SJCRH30 (cell line): ENCODE results near the gene CNIH3. TPM values are rescaled to one million over a fixed set of nuclear protein-coding genes. Genes with fewer than 3 reads are reported as not detected.

Experiments
- DNase-seq, 2 experiments: peaks; one replicate each; pipeline ENCODE4 v3.0.0-alpha.2; 2015 to 2020
- H3K27ac ChIP-seq: fragments of 250-450 bp; sonication (Bioruptor Pico); 2 replicates; pipeline ENCODE4 v1.5.1; 2020; ENCODE audit warnings: mild to moderate bottlenecking, moderate library complexity
- H3K27me3 ChIP-seq: fragments of 250-450 bp; sonication (Bioruptor Pico); 2 replicates; pipeline ENCODE4 v1.5.1; 2020; ENCODE audit warnings: mild to moderate bottlenecking, moderate library complexity
- H3K36me3 ChIP-seq: fragments of 250-450 bp; sonication (Bioruptor Pico); 2 replicates; pipeline ENCODE4 v1.5.1; 2020; ENCODE audit warnings: mild to moderate bottlenecking, moderate library complexity
- H3K4me1 ChIP-seq: fragments of 250-450 bp; sonication (Bioruptor Pico); 2 replicates; pipeline ENCODE4 v1.5.1; 2020; ENCODE audit warnings: mild to moderate bottlenecking, moderate library complexity
- H3K4me3 ChIP-seq: fragments of 250-450 bp; sonication (Bioruptor Pico); 2 replicates; pipeline ENCODE4 v1.5.1; 2020; ENCODE audit warnings: mild to moderate bottlenecking, moderate library complexity
- H3K9me3 ChIP-seq: fragments of 250-450 bp; sonication (Bioruptor Pico); replicated peaks from 2 replicates; pipeline ENCODE4 v1.5.1; 2020; ENCODE audit warnings: mild to moderate bottlenecking, moderate library complexity
- total RNA-seq: library from RNA; depleted of rRNA; stranded (reverse); fragments of >200 nt; shearing (Covaris generic); gene quantifications from 2 replicates; pipeline ENCODE4 v1.2.3, GENCODE V29; 2014

The CNIH3 gene
- total RNA-seq, 1 experiment from 2014 or later, result 0.49 TPM

DNA sequence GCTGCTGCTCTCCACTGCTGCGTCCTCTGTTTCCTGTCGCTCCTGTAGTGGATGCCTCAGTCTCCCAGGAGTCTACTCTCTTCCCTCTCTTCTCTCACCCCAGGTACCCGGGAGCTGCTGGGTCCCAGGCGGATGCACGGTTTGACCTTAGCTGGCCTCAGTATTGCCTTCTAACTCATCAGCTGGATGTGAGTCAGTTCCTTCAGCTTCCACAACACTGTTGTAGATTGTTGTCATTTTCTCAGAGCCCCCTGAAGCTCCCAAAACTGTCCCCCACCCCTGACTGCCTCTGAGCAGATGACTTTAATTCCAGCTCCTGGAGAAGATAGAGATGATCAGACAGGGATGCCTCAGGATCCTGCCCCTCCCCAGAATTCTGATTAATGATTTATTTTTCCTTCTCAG, 7.2 kb downstream of the CNIH3 start:
- Histone ChIP-seq H3K27ac (peak overlapping the region; percentile 9; the same call in 1 of the 2 replicates), H3K36me3 (no peaks in the 10 kb centered on the region), H3K4me1 (peaks cover 13% of the 10 kb centered on the region), H3K9me3 (peaks cover 10% of the 10 kb centered on the region), H3K4me3 (no peak overlapping the region), H3K27me3 (peaks cover 4% of the 10 kb centered on the region; the same call in 1 of the 2 replicates)
- no peak for DNase-seq

DNA sequence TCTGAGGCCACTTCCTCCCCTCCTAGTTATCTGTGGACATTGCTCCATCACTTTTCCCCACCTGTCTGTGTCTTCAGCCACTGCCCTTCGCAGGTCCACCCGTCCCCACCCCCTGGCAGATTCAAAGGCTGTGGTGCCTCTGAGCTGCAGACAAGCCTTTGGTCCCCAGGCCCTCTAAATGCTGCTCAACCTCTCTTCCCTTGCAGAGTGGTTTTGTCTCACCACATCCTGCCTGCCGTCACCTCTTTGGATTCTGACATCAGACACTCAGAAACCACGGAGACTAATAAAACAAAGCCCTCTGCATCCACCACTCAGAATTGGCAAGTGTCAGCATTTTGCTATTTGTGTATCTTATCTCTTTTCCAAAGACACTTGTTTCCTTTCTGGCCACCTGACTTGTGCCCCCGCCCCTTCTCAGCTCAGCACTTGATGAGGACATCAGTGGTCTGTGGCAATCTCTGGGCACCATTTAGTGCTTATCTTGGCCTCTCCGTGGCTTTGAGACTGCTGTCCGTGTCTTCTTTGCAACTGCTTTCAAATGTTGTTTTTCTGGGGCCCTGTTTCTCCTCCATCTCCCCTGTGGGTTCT, 7.7 kb downstream of the CNIH3 start:
- H3K9me3 ChIP-seq, result peaks cover 10% of the 10 kb centered on the region
- H3K4me1 ChIP-seq, result peaks cover 13% of the 10 kb centered on the region
- peaks cover 4% of the 10 kb centered on the region; the same call in 1 of the 2 replicates for H3K27me3 ChIP-seq
- no peaks in the 10 kb centered on the region for H3K36me3 ChIP-seq
- no peak overlapping the region for H3K4me3 ChIP-seq
- H3K27ac ChIP-seq, result peak overlapping the region; percentile 9; the same call in 1 of the 2 replicates
- DNase-seq, result peak; percentile 76 to 82

DNA sequence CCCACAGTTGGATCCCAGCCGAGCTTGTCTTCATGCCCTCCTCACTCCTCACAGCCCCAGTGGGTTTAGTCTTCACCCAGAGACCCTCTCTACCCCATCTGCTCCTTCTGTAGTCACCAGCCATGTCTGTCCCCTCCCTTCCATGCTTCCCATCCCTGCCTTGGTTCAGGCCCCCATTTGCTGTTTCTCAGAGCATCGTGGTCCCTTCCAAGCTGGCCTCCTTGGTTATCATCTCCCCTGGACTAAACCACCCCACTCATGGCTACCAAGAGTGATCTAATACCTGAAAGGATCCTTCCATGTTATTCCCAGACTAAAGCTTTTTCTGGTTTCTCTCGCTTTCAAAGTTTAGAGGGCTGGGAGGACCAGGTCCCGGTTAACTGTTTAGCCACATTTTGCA, 8.3 kb downstream of the CNIH3 start:
- DNase-seq, result no peak
- H3K4me3 ChIP-seq, result no peak overlapping the region
- peaks cover 3% of the 10 kb centered on the region; the same call in 1 of the 2 replicates for H3K27me3 ChIP-seq
- no peaks in the 10 kb centered on the region for H3K36me3 ChIP-seq
- H3K27ac ChIP-seq, result no peak overlapping the region
- H3K4me1 ChIP-seq, result peaks cover 13% of the 10 kb centered on the region
- peaks cover 10% of the 10 kb centered on the region for H3K9me3 ChIP-seq

DNA sequence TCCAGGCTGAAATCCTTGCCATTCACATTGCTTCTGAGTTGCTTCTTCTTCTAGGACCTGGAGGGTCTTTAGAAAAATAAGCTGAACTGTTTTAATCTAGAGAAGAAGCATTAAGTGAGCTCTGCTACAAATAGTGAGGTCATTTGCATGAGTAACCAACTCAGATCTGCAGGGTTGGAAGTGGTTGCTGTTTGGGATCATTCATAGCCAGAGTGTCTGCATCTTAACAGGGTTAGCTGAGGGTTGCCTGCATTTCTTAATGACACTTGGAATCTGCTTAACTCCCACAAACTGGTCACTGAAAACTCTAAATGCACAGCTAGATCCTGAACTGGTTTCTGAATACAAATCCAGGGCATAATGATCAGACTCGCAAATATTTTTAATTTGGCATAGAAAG, 9.9 kb downstream of the CNIH3 start:
- H3K9me3 ChIP-seq, result peaks cover 10% of the 10 kb centered on the region
- no peak overlapping the region for H3K4me3 ChIP-seq
- no peaks in the 10 kb centered on the region for H3K27me3 ChIP-seq
- H3K27ac ChIP-seq, result no peak overlapping the region
- peaks cover 13% of the 10 kb centered on the region for H3K4me1 ChIP-seq
- no peak for DNase-seq
- H3K36me3 ChIP-seq, result no peaks in the 10 kb centered on the region

DNA sequence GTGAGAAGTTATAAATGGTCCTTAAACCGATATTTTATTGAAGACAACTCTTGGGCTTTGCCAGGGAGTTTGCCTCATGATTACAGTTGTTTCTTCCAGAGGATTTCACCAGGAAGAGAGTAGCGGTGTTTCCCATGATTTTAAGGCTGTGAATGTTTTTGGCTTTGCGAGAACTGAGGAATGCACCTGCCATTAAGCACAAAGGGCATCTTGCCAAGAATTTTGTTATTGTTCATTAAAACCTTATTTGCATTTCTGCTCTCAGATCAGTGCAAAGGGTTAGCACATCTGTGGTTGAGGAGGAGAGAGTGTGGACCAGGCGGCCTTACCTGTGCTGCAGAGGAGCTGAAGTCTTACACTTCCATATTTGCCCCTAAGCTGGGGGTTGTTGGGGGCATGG, 13.8 kb downstream of the CNIH3 start:
- Histone ChIP-seq H3K4me1 (peaks cover 3% of the 10 kb centered on the region; the same call in 1 of the 2 replicates), H3K27ac (no peak overlapping the region), H3K27me3 (no peaks in the 10 kb centered on the region; the same call in 1 of the 2 replicates), H3K36me3 (no peaks in the 10 kb centered on the region), H3K9me3 (no peaks in the 10 kb centered on the region), H3K4me3 (no peak overlapping the region)
- DNase-seq, result no peak

DNA sequence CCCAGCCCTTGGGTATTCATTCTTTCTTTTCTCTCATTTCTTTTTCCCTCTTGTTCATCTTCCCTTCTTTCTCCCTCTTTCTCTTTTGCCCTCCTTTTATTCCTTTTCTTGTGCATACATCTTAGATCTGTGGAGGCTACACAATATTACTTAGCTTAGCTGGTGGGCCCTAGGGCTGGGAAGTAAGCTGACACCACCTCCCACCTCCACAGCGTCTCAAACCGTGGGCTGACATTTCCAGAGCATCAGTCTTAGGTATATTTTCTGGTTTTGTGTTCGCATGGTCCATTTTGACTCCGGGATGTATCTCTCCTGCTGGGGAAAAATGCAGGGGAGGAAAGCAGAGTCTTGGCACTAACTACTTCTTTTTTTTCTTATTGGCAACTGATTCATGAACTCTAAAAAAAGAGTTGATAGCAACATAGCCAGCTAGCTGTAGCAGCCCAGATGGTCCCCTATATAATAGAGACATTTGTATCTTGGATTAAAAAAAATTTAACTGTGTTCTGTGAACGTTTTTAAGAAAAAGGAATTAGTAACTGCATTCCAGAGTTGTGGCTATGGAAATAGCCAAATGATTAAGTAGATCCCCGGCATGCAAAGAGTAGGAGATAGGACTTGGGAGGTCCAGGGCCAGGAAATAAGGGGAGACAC, 15.5 kb downstream of the CNIH3 start:
- H3K4me1 ChIP-seq, result peaks cover 3% of the 10 kb centered on the region; the same call in 1 of the 2 replicates
- no peak for DNase-seq
- no peaks in the 10 kb centered on the region; the same call in 1 of the 2 replicates for H3K27me3 ChIP-seq
- no peak overlapping the region for H3K27ac ChIP-seq
- no peaks in the 10 kb centered on the region for H3K36me3 ChIP-seq
- no peaks in the 10 kb centered on the region for H3K9me3 ChIP-seq
- H3K4me3 ChIP-seq, result no peak overlapping the region

DNA sequence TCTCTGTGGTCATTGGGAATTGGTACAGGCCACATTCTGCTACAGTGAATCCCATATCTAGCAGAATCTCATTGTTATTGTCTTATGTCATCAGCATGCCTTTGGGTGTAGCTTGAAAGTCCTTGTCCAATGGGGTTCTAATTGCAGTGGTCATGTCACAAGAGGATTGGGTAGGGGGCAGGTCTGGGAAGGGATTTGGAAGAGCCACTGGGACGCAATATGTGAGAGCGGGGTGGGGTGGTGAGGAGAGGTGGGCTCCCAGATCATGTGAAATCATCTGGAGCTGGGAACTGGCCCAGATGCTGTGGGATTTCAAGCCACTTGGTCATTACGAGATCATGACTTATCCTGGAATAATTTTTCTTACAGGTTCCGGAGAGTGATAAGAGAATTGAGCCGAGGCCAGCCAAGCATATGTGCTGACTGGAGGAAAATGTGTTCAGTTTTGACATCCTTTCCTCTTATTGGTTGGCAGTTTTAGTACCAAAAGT, 16.3 kb downstream of the CNIH3 start:
- Histone ChIP-seq H3K4me3 (no peak overlapping the region), H3K27ac (no peak overlapping the region), H3K36me3 (no peaks in the 10 kb centered on the region), H3K9me3 (no peaks in the 10 kb centered on the region), H3K27me3 (no peaks in the 10 kb centered on the region; the same call in 1 of the 2 replicates), H3K4me1 (peaks cover 6% of the 10 kb centered on the region; the same call in 1 of the 2 replicates)
- no peak for DNase-seq

DNA sequence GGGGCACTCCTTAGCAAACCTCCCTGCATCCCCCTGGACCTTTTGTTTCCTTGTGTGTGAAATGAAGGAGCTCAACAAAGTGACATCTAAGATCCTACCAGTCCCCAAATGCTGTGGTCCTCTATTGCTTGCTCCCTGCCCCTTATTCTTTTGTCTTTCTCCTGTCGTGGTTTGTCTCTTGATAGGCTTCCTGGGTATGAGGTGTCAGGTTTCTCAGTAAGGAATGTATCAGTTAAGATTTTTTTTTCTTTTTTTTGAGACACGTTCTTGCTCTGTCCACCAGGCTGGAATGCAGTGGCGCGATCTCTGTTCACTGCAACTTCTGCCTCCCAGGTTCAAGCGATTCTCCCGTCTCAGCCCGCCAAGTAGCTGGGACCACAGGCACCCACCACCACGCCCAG, 16.8 kb downstream of the CNIH3 start:
- Histone ChIP-seq H3K36me3 (no peaks in the 10 kb centered on the region), H3K4me3 (no peak overlapping the region), H3K9me3 (no peaks in the 10 kb centered on the region), H3K4me1 (peaks cover 9% of the 10 kb centered on the region), H3K27me3 (no peaks in the 10 kb centered on the region; the same call in 1 of the 2 replicates), H3K27ac (no peak overlapping the region)
- DNase-seq, result peak in 1 of 2 experiments; percentile 26

DNA sequence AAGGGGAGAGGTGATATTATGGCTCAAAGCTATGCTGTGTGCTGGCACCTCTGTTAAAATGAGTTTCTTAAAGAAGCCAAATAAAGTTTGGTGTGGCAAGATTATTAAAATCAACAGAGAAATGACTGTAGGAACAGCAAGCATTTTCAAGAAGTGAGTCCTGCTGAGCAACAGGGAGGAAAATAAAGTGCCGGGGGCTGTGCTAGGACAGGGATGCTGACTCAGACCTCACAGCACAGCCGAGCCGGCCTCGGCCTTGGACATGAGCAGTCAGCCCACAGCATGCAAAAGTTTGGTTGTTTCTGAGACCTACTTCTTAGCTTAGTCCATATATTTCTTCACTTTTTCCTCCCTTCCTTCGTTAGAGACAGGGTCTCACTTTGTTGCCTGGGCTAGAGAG, 19.2 kb downstream of the CNIH3 start:
- no peaks in the 10 kb centered on the region for H3K36me3 ChIP-seq
- no peaks in the 10 kb centered on the region for H3K9me3 ChIP-seq
- no peak overlapping the region for H3K27ac ChIP-seq
- no peaks in the 10 kb centered on the region; the same call in 1 of the 2 replicates for H3K27me3 ChIP-seq
- DNase-seq, result no peak
- peaks cover 28% of the 10 kb centered on the region for H3K4me1 ChIP-seq
- H3K4me3 ChIP-seq, result no peak overlapping the region

DNA sequence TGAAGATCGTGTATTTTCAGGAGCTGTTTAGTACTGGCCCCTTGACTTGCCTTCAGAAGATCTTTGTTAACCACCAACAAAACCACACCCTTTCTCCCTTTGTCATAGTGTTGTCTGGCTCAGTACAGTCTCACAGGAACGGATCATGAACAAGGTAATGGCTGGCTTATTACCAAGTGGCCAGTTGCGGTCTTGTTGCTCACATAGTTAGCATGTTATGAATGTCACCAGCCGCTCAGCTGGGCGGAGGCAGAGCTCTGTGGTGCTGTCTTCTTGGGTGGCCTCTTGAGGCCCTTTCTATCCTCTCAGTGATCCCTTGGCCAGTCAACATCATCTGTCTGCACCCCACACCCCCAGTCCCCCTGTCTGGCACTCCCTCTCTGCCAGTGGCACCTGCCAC, 21.4 kb downstream of the CNIH3 start:
- DNase-seq, result peak; percentile 91 to 92
- no peaks in the 10 kb centered on the region; the same call in 1 of the 2 replicates for H3K27me3 ChIP-seq
- H3K4me1 ChIP-seq, result peaks cover 28% of the 10 kb centered on the region
- H3K9me3 ChIP-seq, result no peaks in the 10 kb centered on the region
- no peaks in the 10 kb centered on the region for H3K36me3 ChIP-seq
- no peak overlapping the region for H3K27ac ChIP-seq
- H3K4me3 ChIP-seq, result no peak overlapping the region

DNA sequence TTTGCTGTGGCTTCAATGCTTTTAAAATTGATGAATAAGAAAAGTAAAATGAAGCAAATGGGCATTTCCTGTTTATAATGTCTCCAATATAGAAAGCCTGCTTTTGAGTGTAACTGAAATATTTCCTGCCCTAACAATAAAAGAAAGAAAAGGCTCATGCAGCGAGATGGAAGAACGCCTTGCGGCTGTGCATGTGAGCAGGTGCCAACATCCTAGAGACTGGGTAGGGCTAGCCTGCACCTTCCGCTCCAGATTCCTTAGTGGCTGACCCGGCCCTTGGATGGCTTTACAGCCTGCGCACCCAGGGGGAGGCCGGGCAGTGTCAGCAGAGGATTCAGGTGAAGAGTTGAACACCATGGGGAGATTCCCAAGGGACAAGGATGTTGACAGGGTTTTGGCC, 21.8 kb downstream of the CNIH3 start:
- Histone ChIP-seq H3K27ac (no peak overlapping the region), H3K4me1 (peaks cover 25% of the 10 kb centered on the region)
- peak in 1 of 2 experiments; percentile 19 for DNase-seq

DNA sequence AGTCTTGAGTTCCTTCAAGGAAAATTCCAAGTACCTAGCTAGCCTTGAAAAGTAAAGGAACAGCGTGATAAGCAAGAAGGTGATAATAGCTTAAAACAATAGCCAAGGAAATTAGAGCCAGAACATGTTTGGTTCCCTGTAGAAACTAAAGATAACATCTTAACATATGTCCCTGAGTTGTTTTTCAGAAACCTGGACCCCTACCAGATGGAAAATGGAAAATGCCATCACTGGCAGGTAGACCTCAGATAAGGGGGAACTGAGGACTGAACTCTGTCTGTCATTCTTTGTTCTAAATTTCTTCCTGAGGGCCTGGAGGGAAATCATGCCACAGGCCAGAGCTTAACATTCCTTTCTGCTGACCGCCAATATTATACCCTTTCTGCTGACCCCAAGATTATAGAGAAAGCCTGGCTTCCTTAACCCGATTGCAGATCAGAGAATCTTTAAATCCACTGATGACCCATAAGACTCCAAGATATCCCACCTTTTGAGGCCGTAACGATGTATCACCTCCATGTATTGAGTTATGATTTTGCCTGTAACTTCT, 23.4 kb downstream of the CNIH3 start:
- Histone ChIP-seq H3K9me3 (no peaks in the 10 kb centered on the region), H3K4me1 (peaks cover 25% of the 10 kb centered on the region), H3K4me3 (no peak overlapping the region), H3K36me3 (no peaks in the 10 kb centered on the region), H3K27ac (no peak overlapping the region), H3K27me3 (0 out of 2 replicates have a peak, but pooled peaks cover 4% of the 10 kb centered on the region)
- DNase-seq, result no peak

More for the DNA sequence above, 21.8 kb downstream of the CNIH3 start:
- Histone ChIP-seq H3K9me3 (no peaks in the 10 kb centered on the region), H3K36me3 (no peaks in the 10 kb centered on the region), H3K4me3 (no peak overlapping the region), H3K27me3 (0 out of 2 replicates have a peak, but pooled peaks cover 3% of the 10 kb centered on the region)

DNA sequence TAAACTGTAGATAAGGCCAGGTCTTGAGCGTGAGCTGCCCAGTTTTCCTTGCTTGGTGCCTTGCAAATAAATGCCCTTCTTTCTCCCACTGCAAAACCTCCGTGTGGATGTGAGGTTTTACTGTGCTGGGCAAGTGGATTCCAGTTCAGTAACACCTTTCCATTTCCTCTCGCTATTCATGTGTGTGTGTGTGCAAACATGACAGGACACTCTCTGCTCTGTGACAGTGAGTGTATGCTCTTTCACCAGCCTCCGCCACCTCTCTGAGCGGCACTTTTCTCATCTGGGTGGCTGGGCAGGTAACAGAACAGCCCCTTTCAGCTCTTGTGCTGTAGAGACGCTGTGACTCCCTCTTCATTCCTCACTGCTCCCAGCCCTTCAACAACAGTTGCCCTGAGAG, 23.9 kb downstream of the CNIH3 start:
- peaks cover 25% of the 10 kb centered on the region for H3K4me1 ChIP-seq
- H3K27ac ChIP-seq, result no peak overlapping the region
- 0 out of 2 replicates have a peak, but pooled peaks cover 4% of the 10 kb centered on the region for H3K27me3 ChIP-seq
- DNase-seq, result no peak
- no peak overlapping the region for H3K4me3 ChIP-seq
- no peaks in the 10 kb centered on the region for H3K9me3 ChIP-seq
- no peaks in the 10 kb centered on the region for H3K36me3 ChIP-seq

DNA sequence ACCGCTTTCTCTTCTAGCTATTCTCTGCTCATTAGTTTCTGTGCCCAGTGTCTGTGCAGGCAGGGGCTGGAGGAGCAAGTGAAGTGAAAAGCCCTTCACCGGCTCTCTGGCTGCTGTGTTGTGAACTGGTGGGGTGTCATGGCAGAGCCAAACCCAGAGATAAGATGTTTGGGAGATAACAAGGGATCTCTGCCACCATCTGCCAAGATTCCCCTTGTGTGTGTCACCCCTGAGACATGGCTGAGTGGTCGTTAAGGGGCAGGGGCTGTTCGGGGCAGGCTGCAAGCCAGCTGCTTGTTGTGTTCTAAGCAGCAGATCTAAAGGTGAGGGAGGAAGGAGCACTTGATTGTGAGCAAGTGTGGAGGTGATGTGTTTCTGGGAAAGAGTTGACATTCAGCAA, 24.5 kb downstream of the CNIH3 start:
- peaks cover 25% of the 10 kb centered on the region for H3K4me1 ChIP-seq

DNA sequence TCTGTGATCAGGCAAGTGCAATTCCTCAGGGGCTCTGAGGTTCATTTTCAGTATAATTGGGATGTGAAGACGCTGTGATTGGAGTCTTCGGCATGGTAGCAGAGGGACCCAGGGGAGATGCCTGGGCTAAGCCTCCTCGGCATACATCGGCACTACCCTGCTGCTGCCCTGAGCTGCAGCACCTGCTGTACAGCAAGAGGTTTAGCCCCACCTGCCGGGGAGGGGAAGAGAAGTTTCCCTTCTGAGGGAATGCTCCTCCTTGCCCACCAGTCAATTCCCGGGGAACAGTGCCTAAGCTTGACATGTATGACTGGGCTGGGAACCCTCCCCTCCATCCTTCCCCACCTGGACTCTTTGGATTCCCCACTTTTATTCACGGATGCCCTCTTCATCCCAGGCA, 24.9 kb downstream of the CNIH3 start:
- no peak overlapping the region for H3K4me3 ChIP-seq
- DNase-seq, result peak; percentile 26 to 30
- H3K27ac ChIP-seq, result no peak overlapping the region
- no peaks in the 10 kb centered on the region for H3K36me3 ChIP-seq
- peaks cover 25% of the 10 kb centered on the region for H3K4me1 ChIP-seq
- 0 out of 2 replicates have a peak, but pooled peaks cover 4% of the 10 kb centered on the region for H3K27me3 ChIP-seq
- no peaks in the 10 kb centered on the region for H3K9me3 ChIP-seq

More for the DNA sequence above, 24.5 kb downstream of the CNIH3 start:
- H3K36me3 ChIP-seq, result no peaks in the 10 kb centered on the region
- H3K9me3 ChIP-seq, result no peaks in the 10 kb centered on the region
- no peak overlapping the region for H3K4me3 ChIP-seq
- DNase-seq, result no peak
- H3K27ac ChIP-seq, result no peak overlapping the region
- H3K27me3 ChIP-seq, result 0 out of 2 replicates have a peak, but pooled peaks cover 4% of the 10 kb centered on the region
